ENCODE data around the gene KIF18B. TPM values are rescaled to one million over a fixed set of nuclear protein-coding genes. Genes with fewer than 3 reads are reported as not detected.

The KIF18B gene
- total RNA-seq, 1 experiment from 2014 or later, result 54.3 TPM

- H3K4me3 ChIP-seq (ENCODE audit: low read depth, low read length, poor library complexity, severe bottlenecking), result no peak overlapping the region
- no peak overlapping the region for H3K27ac ChIP-seq (ENCODE audit: low read depth, low read length, poor library complexity, severe bottlenecking)
- CTCF ChIA-PET, result interaction anchor here (0.6 kb wide), 1 partner anchor 89 kb away, joined by 5 read pairs; no protein-coding TSS in a partner anchor
- no peak for DNase-seq (ENCODE audit: low spot score)
- H3K9me3 ChIP-seq (ENCODE audit: low read depth, low read length, poor library complexity, severe bottlenecking), result no peaks in the 10 kb centered on the region
- peaks cover 60% of the 10 kb centered on the region for H3K36me3 ChIP-seq (ENCODE audit: insufficient read depth, low read length, poor library complexity, severe bottlenecking)
- POLR2A ChIA-PET (ENCODE audit: low non-redundant PET), result no interaction called here
- TF ChIP-seq EZH2 (IDR thresholded peaks at IDR 0.05; ENCODE audit: borderline replicate concordance, low read depth, low read length, poor library complexity, severe bottlenecking), result no peak
- TF ChIP-seq, protein P1, sequence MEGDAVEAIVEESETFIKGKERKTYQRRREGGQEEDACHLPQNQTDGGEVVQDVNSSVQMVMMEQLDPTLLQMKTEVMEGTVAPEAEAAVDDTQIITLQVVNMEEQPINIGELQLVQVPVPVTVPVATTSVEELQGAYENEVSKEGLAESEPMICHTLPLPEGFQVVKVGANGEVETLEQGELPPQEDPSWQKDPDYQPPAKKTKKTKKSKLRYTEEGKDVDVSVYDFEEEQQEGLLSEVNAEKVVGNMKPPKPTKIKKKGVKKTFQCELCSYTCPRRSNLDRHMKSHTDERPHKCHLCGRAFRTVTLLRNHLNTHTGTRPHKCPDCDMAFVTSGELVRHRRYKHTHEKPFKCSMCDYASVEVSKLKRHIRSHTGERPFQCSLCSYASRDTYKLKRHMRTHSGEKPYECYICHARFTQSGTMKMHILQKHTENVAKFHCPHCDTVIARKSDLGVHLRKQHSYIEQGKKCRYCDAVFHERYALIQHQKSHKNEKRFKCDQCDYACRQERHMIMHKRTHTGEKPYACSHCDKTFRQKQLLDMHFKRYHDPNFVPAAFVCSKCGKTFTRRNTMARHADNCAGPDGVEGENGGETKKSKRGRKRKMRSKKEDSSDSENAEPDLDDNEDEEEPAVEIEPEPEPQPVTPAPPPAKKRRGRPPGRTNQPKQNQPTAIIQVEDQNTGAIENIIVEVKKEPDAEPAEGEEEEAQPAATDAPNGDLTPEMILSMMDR (conservative IDR thresholded peaks at IDR 0.05; ENCODE audit: low read depth, low read length), result no peak
- intact Hi-C loops (cut with micrococcal nuclease; ENCODE audit: unreplicated experiment), result no loop called here
- no peaks in the 10 kb centered on the region for H3K4me1 ChIP-seq (ENCODE audit: insufficient read depth, low read length, poor library complexity, severe bottlenecking)
- BruUV-seq (replicated peaks), result no TSS peak
- H3K27me3 ChIP-seq (replicated peaks; ENCODE audit: insufficient read depth, low read depth, low read length, poor library complexity), result no peaks in the 10 kb centered on the region
Measured at GRCh38 chr17:44932096-44932786, 15.3 kb downstream of the KIF18B start.

- H3K27ac ChIP-seq (ENCODE audit: low read depth, low read length, poor library complexity, severe bottlenecking), result no peak overlapping the region
- no TSS peak for BruUV-seq (replicated peaks)
- no peak for DNase-seq (ENCODE audit: low spot score)
- no peaks in the 10 kb centered on the region for H3K4me1 ChIP-seq (ENCODE audit: insufficient read depth, low read length, poor library complexity, severe bottlenecking)
- H3K4me3 ChIP-seq (ENCODE audit: low read depth, low read length, poor library complexity, severe bottlenecking), result no peak overlapping the region
- TF ChIP-seq EZH2 (IDR thresholded peaks at IDR 0.05; ENCODE audit: borderline replicate concordance, low read depth, low read length, poor library complexity, severe bottlenecking), result no peak
- TF ChIP-seq, protein P1 (conservative IDR thresholded peaks at IDR 0.05; ENCODE audit: low read depth, low read length), result no peak
- no peaks in the 10 kb centered on the region for H3K27me3 ChIP-seq (replicated peaks; ENCODE audit: insufficient read depth, low read depth, low read length, poor library complexity)
- H3K9me3 ChIP-seq (ENCODE audit: low read depth, low read length, poor library complexity, severe bottlenecking), result no peaks in the 10 kb centered on the region
- H3K36me3 ChIP-seq (ENCODE audit: insufficient read depth, low read length, poor library complexity, severe bottlenecking), result peaks cover 65% of the 10 kb centered on the region
- intact Hi-C loops (cut with micrococcal nuclease; ENCODE audit: unreplicated experiment), result no loop called here
- ChIA-PET POLR2A (ENCODE audit: low non-redundant PET) (no interaction called here), CTCF (interaction anchor here (0.6 kb wide), 1 partner anchor 90 kb away, joined by 5 read pairs; no protein-coding TSS in a partner anchor)
Measured at GRCh38 chr17:44931376-44931775, 16.2 kb downstream of the KIF18B start.

DNA sequence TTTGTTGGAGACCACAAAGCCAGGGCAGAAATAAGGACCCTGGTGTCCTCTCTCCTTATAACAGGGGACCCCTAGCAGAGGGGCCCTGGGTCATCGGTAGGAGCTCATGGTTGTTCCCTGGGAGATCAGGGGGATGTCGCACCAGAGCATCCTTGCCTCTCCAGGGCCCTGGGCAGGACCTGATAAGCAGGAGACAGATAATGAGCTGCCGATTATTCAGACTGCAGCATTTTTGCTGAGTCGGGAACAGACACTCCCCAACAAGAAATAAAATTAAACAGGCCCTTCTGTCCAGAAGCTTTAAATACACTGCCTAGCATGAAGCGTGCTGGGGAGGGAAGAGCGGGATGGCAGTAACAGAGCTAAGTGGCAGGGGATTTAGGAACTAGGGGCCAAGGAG is 16.9 kb downstream of the KIF18B start:
- BruUV-seq (replicated peaks), result no TSS peak
- Histone ChIP-seq H3K27me3 (replicated peaks; ENCODE audit: insufficient read depth, low read depth, low read length, poor library complexity) (no peaks in the 10 kb centered on the region), H3K4me3 (ENCODE audit: low read depth, low read length, poor library complexity, severe bottlenecking) (no peak overlapping the region), H3K27ac (ENCODE audit: low read depth, low read length, poor library complexity, severe bottlenecking) (no peak overlapping the region), H3K9me3 (ENCODE audit: low read depth, low read length, poor library complexity, severe bottlenecking) (no peaks in the 10 kb centered on the region), H3K4me1 (ENCODE audit: insufficient read depth, low read length, poor library complexity, severe bottlenecking) (no peaks in the 10 kb centered on the region), H3K36me3 (ENCODE audit: insufficient read depth, low read length, poor library complexity, severe bottlenecking) (peaks cover 65% of the 10 kb centered on the region)
- ChIA-PET POLR2A (ENCODE audit: low non-redundant PET) (no interaction called here), CTCF (no interaction called here)
- TF ChIP-seq, protein P1 (conservative IDR thresholded peaks at IDR 0.05; ENCODE audit: low read depth, low read length), result no peak
- TF ChIP-seq EZH2 (IDR thresholded peaks at IDR 0.05; ENCODE audit: borderline replicate concordance, low read depth, low read length, poor library complexity, severe bottlenecking), result no peak
- intact Hi-C loops (cut with micrococcal nuclease; ENCODE audit: unreplicated experiment), result no loop called here
- DNase-seq (ENCODE audit: low spot score), result no peak

Data from A673 (cell line).